ENCODE data around the gene IL12RB1. TPM values are rescaled to one million over a fixed set of nuclear protein-coding genes. Genes with fewer than 3 reads are reported as not detected.
A peak's percentile ranks its signal among the peaks of the same experiment; 100 is the strongest.

IL12RB1 gene
- 1 to 10 TPM in 1 of 2 donors, under 1 TPM in 1; 0.39 to 2.5 TPM for total RNA-seq
- 1.8 TPM for polyA plus RNA-seq (ENCODE audit: insufficient read depth, low read depth, low replicate concordance)
- long read RNA-seq, donor 1 = 0 reads
- long read RNA-seq, donor 2 = 0 reads

DNA sequence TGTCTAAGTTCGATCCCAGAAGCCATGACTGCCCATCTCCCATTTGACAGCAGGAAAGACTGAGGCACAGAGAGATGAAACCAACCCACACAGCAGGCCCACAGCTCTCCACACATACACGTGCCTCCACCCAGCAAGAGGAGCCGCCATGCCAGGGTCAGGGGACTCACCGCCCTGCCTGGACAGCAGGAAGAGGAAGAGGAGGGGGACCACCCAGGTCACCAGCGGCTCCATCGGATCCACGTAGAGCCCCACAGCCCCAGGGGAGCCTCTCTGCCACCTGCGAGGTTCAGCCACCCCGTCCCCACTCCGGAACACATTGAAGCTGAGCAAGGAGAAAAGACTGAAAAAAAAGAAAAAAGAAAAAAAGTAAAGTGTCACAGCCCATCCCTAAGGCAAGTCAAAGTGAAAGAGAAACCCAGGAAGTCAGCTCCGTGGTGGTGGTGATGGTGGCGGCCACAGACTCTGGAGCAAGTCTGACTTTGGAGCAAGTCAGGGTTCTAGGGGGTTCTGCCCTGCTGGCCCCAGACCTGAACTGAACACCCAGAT is at the start of gene IL12RB1:
Gene IL12RB1, minus strand, starts transcription at position 345 of the 549 bp plus-strand sequence. Its CDS starts 111 bp downstream, at position 234.
- no peaks in the 10 kb centered on the region for H3K27me3 ChIP-seq
- H3K27ac ChIP-seq = no peak within 1 kb of the TSS
- TF ChIP-seq POLR2A (IDR thresholded peaks at IDR 0.05) = no peak
- TF ChIP-seq, protein P1, sequence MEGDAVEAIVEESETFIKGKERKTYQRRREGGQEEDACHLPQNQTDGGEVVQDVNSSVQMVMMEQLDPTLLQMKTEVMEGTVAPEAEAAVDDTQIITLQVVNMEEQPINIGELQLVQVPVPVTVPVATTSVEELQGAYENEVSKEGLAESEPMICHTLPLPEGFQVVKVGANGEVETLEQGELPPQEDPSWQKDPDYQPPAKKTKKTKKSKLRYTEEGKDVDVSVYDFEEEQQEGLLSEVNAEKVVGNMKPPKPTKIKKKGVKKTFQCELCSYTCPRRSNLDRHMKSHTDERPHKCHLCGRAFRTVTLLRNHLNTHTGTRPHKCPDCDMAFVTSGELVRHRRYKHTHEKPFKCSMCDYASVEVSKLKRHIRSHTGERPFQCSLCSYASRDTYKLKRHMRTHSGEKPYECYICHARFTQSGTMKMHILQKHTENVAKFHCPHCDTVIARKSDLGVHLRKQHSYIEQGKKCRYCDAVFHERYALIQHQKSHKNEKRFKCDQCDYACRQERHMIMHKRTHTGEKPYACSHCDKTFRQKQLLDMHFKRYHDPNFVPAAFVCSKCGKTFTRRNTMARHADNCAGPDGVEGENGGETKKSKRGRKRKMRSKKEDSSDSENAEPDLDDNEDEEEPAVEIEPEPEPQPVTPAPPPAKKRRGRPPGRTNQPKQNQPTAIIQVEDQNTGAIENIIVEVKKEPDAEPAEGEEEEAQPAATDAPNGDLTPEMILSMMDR (IDR thresholded peaks at IDR 0.05) = no peak
- WGBS, 2 donors = 55% methylated on average over 11 to 12 of the region's 12 CpGs
- DNase-seq = no peak
- no peaks in the 10 kb centered on the region for H3K9me3 ChIP-seq
- no peaks in the 10 kb centered on the region for H3K4me1 ChIP-seq
- intact Hi-C loops (cut with DNase I; ENCODE audit: low total_unique reads) = no loop called here
- H3K36me3 ChIP-seq (ENCODE audit: low read depth, missing control alignments) = no peaks in the 10 kb centered on the region
- no peak within 1 kb of the TSS for H3K4me3 ChIP-seq

GRCh38 chr19:18135712-18136584 is 49.2 kb upstream of the IL12RB1 start:
- TF ChIP-seq, protein P1 (IDR thresholded peaks at IDR 0.05) = no peak
- TF ChIP-seq POLR2A (IDR thresholded peaks at IDR 0.05) = no peak
- Histone ChIP-seq H3K27ac (no peak overlapping the region), H3K9me3 (no peaks in the 10 kb centered on the region), H3K4me1 (no peaks in the 10 kb centered on the region), H3K4me3 (no peak overlapping the region), H3K27me3 (no peaks in the 10 kb centered on the region), H3K36me3 (ENCODE audit: low read depth, missing control alignments) (no peaks in the 10 kb centered on the region)
- WGBS, 2 donors = 87 to 97% methylated on average over 18 of the region's 18 CpGs
- no peak for DNase-seq
- intact Hi-C loops (cut with DNase I; ENCODE audit: low total_unique reads) = no loop called here

DNA sequence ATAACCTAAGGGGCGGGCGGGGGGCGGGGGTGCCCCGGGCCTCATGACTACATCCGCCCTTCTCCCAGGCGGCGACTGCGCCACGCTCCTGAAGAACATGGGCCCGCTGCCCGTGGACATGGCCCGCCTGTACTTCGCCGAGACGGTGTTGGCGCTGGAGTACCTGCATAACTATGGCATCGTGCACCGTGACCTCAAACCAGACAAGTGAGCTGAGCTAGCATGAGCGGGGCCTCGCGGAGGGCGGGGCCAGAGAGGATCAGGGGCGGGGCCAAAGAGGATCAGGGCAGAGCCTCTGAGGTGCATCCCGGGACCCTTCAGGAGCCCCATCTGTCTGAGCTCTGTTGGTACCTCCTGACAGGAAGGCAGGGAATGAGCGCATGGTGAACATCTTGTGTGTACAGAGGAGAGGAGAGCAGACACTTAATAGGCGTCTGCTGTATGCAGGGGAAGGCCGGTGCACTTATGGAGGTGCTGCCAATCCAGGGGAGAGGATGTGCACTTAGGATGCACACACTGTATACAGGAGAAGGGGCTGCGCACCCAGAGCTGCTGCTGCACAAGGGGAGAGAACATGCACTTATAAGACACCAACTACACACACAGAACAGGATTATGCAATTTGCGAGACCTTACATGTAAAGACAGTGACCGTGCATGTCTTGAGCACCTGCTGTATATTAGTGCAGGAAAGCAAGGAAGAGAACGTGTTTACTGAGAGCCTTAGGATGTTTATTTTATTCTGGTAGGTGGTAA is 45.3 kb upstream of the IL12RB1 start:
- Histone ChIP-seq H3K27ac (no peak overlapping the region), H3K9me3 (no peaks in the 10 kb centered on the region), H3K36me3 (ENCODE audit: low read depth, missing control alignments) (no peaks in the 10 kb centered on the region), H3K4me3 (peak overlapping the region in 1 of 2 donors; percentile 13), H3K4me1 (no peaks in the 10 kb centered on the region), H3K27me3 (no peaks in the 10 kb centered on the region)
- intact Hi-C loops (cut with DNase I; ENCODE audit: low total_unique reads) = no loop called here
- DNase-seq = peak; percentile 47
- WGBS, 2 donors = 56 to 70% methylated on average over 23 to 31 of the region's 31 CpGs
- TF ChIP-seq, protein P1 (IDR thresholded peaks at IDR 0.05) = no peak
- TF ChIP-seq POLR2A (IDR thresholded peaks at IDR 0.05) = no peak

DNA sequence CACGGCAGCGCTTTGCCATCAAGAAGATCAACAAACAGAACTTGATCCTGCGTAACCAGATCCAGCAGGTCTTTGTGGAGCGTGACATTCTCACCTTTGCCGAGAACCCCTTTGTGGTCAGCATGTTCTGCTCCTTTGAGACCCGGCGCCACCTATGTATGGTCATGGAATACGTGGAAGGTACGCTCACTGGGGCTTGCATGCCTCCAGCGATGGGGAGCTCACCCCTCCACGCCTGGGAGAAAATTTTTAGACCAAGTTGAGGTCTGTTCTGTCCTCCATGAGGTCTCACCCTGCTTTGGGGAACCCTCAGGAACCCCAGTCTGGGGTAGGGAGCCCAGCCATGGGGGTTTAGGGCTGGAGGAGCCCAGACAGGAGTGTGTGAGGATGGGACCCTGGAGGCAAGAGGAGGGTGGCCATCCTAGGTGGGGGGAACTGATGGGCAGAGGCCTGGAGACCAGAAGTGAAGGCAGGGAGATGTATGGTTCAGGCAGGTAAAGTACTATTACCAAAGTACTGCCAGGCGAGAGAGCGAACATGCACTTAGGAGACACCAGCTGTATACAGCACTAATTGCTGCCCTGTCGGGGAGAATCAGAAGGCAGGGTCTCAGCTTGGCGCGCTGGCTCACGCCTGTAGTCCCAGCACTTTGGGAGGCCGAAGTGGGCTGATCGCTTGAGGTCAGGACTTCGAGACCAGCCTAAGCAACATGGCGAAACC is 43.9 kb upstream of the IL12RB1 start:
- 96 to 97% methylated on average over 13 to 21 of the region's 21 CpGs for WGBS, 2 donors
- Histone ChIP-seq H3K4me3 (no peak overlapping the region), H3K4me1 (no peaks in the 10 kb centered on the region), H3K9me3 (no peaks in the 10 kb centered on the region), H3K27me3 (no peaks in the 10 kb centered on the region), H3K36me3 (ENCODE audit: low read depth, missing control alignments) (no peaks in the 10 kb centered on the region), H3K27ac (no peak overlapping the region)
- intact Hi-C loops (cut with DNase I; ENCODE audit: low total_unique reads) = no loop called here
- TF ChIP-seq, protein P1 (IDR thresholded peaks at IDR 0.05) = no peak
- no peak for TF ChIP-seq POLR2A (IDR thresholded peaks at IDR 0.05)
- no peak for DNase-seq
